ENCODE data around the gene CYP26B1.

CYP26B1 gene

DNA sequence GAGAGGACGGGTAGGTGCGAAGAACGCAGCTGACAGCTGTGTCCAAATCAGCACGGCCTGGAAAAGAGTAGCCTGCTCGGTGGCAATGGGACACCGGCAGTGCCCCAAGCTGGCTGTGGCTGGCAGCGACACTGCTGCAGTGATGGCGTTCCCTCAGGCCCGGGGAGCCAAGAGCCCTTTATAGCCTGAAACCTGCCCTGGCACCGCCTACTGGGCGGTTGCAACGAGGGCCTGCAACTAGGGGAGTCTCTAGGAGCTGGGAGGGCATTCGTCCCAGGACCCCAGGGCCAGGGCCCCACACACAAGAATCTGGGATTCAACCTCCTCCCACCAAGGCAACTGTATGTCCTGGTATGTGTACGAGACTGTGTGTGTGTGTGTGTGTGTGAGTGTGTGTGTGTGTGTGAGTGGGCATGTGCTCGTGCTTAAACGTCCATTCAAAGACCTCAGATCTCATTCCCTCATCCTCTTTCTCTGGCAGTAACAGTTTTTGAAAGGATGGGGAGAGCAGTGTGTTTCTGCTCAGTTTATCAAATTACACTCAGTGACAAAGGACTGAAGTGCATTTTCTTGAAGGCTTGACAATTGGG is 6.8 kb upstream of the CYP26B1 start:
- DNase-seq (ENCODE audit: low read depth in 2 of 2): no peak

DNA sequence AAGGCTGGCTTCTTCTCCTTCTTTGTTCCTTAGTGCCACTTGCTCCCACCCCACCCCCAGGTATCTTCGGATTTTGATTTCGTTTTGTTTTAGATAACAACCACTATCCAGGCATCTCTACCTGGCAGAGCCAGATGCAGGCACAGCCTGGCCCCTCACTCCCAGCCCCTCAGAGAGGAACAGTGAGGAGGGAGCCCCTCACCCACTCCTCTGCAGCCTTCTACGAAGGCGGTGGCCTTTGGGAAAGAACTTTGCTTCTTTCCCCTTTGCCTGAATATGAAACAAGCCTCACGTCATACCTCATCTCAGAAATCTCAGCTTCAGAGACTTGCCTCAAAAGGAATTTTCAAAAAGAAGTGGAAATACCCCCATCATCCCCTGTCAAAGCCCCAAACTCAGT is 6.3 kb upstream of the CYP26B1 start:
- no peak for DNase-seq (ENCODE audit: low read depth in 2 of 2)

DNA sequence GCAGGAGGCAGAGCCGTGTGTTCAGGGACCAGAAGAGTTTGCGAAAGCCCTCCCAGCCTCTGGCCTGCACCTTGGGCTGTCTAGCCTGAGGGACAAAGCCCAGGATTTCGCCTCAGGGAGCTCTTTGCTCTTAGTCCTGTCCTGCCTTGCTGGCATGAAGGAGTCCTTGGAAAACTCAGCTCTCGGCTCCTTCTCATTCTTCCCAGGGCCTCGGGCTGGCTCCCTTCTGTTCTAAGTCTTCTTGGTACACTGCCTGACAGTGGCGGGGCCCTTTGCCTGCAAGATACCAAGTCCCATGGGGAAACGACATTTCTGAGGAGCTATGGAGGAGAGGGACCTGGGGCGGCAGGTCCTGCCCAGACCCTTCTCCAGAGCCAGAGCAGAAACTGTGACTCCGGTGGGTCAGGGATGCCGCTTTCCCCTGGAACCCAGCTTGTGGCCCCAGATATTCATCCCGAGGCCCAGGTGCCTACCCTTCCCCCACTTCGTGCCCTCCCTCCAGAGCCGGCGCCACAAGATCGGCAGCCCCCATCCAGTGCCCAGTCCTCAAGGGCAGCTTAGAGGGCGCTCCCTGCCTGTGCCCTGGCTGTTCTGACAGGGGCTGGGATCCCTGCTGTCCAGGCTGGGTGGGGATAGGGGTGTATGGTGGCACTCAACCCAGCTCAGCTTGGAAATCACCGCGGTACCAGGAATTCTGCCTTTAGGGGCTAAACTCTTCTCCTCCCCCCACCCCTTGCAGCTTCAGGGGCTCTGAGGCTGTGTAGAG is 5.5 kb upstream of the CYP26B1 start:
- no peak for DNase-seq (ENCODE audit: low read depth in 2 of 2)

DNA sequence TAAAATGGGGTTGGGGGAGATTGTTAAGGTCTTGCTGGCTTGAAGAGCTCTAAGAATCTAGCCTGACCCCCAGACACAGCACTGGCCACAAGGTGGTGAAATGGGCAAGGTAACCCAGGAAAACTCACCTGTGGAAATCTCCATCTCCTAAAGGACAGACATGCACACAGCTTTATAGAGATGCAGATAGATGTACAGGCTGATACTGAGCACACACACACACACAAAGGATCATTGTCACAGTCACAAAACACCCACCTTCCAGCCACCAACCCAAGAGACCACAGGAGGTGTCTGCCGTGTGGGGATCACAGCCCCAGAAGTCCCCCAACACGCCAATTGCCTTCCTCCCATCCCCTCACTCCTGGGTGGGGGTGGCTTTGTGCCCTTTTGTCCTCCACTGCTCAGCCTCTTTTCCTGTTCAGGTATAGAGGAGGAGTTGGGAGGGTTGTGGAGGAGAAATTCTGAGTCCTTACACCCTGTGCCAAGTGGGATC is 3.2 kb upstream of the CYP26B1 start:
- DNase-seq (ENCODE audit: low read depth in 2 of 2): no peak

DNA sequence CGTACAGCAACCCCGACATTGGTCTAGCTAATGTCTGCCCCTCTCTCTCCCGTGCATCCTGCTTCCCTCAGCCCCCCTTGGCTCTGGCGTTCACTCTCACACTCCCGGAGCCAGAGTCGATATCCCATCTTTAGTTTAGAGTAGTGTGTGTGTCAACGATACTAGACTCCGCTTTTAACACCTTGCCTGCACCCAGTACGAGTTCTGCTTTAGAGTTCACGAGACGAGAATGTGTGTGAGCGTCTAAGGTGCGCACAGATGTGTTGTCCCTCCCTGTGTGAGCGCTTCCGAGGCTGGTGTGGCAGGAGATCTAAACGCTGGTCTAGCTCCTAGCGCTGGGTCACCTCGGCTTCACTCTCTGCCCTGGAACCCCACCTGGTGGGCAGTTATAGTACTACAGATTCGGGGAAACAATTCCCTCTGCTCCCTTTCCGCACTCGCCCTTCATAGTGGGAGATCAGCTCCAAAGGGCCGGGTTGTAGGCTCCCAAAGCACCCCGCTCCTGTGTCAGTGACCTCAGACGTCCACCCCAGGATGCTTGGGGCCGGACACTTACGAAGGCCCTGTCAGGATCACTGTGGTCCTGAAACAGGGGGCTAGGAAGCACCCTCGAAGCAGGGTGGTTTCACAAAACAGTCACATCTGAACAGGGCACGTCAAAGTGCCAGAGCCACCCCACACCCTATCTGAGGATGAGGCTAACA is 2.6 kb upstream of the CYP26B1 start:
- peak; percentile 62 to 65 for DNase-seq (ENCODE audit: low read depth in 2 of 2)

DNA sequence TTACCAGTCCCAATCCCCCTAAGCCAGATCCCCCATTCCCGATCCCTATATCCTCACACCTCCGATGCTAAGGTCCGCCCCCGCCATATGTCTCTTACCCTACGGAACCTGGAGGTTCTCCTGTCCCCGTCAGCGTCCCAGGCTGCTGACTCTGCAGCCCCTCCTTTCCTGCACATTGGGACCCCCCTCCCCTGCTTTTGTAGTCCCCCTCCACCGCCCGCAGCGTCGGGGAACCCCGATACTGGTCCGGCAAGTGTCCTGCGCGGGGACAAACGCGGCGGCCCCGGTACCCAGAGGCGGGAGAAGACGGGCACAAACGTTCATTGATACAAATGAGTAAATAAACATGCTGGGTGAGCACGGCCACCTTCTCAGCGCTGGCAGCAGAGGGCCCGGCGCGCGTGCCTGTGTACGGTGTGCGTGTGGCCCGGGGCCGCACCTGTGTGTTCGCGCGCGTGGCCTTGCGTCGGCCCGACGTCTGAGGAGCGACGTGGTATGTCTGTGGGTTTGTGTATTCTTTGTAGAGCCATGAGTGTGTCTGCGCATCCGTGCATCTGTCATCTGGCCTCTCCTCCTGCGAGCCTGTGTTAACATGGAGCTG is 2.0 kb upstream of the CYP26B1 start:
- DNase-seq (ENCODE audit: low read depth in 2 of 2): no peak

DNA sequence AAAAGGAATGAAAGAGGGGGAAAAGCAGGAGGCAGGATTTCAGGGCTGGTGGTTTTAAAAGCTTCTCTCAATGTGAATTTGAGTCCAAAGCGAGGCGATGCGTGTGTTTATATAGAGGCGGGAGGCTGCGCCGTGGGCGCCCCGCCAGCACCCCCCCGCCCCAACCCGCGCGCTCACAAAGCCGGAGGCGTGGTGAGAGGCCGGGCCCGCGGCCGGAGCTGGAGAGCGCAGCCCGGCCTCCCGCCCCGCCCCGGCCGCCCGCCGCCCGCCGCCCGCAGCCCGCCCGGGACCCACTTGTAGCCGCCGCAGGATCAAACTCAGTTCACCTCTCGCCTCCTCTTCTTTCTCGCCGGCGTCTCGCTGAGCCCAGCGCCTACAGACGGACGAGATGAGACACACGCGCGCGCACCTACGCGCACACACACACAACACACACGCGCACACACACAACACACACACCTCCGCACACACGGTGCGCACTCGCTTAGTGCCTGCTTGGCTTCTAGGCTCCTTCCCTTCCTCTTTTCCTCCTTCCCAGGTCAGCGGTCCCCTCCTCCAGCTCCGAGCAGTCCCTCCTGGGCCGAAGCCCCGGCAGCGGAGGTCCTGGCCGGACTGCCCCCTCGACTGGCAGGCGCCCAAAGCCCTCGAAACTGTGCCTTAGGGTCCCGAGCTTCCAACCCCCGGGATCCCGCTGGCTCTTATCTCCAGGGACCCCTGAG is 1.3 kb upstream of the CYP26B1 start:
- no peak for DNase-seq (ENCODE audit: low read depth in 2 of 2)

DNA sequence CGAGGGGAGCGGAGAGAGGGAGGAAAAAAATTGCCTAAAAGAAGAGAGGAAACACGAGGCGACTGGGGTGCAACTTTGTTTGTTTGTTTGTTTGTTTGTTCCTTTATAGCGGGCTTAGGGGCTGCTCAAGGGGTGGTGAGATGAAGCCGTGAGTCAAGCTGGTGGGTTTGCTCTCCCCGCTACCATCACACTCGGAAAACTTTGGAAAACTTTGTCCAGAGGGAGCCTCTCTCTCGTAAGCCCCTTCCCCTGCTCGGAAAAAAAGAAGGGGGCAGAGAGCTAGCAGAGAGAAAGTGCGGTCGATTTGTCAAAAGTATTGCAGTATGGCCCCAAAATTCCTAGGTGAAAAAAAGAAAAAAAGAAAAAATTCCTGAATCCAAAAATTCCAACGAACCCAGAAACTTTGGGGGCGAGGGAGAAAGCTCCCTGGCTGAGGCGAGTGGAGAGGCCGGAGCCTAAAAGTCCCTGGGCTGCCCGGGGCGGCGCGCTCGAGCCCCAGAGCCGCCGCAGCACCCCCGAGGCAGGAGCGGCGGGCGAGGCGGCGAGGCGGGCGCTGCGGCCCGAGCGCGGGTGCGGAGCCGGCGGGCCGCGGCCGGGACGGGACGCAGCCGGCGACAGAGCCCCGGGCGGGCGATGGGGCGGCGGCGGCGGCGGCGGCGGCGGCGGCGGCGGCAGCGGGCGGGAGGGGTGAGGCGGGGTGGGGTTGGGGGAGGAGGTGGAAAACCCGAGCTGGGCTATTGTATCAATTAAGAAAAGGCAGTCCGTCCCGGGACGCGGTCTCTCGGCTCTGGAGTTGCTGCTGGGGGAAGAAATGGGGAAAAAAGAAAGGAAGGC is 558 bp upstream of the CYP26B1 start:
- DNase-seq (ENCODE audit: low read depth in 2 of 2): no peak

DNA sequence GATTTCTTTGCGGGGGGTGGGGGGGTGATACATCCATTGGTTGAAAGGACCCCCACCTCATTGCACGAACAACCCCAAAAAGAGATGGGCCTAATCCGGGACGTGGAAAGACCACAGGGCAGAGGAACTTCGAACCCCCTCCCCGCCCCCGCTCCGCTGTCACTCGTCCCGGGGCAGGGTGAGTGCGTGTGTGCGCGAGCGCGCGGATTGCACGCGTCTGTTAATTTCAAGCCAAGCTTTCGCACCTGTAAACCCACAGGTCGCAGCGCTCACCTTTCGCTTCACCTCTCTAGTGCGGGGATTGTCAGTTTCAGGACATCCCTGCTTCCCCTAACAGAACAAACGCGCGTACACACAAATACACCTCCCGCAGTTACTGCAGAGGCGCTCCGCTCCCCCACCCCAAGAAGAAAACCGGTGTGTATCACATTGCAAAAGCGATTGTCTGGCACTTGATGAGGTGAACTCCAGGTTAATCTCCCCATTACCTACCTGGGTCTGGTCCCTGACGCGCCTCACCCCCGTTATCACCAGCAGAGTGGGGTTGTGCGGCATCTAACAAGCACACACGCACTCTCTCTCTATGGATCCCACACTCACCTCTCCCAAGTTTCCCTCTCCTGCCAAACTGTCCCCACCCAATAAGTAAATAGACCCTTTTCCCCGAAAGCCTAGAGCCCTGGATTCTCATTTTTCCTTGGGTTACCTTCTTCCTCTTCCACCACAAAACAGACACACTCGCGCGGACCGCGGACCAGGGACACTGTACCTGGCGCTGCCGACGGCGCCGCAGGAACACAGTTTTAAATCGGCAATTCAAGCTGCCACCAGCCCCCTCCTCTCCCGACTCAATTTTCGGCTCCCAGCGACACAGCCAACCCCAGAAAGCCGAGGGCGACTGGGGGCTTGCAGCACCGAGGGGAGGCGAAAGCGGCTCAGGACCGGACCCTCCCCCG is 1.0 kb downstream of the CYP26B1 start:
- no peak for DNase-seq (ENCODE audit: low read depth in 2 of 2)

DNA sequence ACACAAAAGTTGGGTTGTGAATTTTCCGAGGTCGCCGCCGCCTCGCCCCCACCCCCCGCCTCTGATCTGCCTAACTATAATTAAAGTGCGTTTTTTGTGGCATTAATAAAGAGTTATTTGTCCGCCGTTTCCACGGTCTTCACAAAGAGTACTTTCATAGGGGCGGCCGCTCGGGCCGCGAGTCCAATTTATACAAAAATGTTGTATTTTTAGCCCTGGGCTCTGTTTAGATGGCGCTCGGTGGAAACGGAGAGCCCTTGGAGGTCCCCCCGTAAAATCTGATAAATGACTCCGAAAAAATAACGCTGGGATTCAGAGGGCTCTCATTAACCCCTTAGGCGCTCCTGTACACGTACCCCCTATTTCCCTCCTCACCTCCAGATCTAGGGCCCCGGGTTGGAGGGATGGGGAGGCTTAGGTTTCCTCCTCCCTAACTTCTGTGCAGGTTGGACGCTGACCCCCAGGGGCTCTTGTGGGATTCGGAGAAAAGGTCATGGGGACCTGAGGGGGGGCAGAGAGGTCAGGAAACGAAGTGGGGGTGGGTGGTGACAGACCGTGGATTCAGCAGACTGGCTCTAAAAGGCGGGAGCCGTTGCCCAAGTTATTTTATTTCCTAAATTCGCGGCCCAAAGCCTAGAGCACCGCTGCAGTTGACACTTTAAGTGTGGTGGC is 1.9 kb downstream of the CYP26B1 start:
- no peak for DNase-seq (ENCODE audit: low read depth in 2 of 2)

DNA sequence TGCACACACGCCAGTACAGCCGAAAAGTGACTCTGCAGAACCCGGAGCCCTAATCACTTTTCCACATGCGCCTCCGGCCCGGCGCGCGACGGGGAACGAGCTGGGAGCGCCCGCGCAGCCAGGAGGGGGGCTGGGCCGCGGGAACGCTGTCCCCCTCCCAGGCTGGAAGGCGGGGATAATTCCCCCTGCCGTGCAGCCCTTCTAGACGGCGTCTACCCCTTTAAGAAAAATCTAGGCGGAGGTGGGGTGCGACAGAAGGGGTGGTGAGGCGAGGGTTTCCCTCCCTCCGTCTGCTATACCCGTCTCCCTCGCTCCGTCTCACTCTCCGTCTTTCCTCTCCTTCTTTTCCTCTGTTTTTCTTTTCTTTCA is 2.4 kb downstream of the CYP26B1 start:
- DNase-seq (ENCODE audit: low read depth in 2 of 2): no peak

DNA sequence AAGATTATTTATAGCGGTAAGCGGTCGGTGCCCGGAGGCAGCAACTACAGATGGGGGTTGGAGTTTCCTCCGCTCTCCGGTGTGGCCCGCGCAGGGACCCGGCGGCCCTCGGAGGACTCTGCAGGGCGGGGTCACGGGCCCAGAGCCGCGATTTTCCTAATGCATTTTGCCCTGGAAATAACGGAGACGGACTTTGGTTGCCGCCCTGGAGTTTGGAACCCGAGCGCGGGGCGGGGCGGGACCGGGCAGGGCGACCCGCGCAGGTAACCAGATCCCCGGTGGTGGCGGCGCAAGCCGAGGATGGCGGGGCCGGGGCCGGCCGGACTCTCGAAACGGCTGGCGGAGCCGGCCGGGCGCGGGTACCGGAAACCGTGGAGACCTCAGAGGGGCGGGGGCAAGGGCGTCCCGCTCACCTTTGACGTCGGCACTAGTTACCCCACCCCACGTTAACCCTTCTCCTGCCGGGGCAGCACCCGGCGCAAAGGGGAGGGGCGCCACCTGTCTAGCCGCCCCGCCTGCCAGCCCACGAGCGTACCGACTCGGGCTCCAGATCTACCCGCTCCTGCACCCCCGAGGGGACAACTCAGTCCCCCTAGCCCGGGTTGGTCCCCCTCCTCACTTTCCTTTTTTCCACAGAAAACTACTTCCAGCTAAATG is 2.9 kb downstream of the CYP26B1 start:
- DNase-seq (ENCODE audit: low read depth in 2 of 2): no peak

DNA sequence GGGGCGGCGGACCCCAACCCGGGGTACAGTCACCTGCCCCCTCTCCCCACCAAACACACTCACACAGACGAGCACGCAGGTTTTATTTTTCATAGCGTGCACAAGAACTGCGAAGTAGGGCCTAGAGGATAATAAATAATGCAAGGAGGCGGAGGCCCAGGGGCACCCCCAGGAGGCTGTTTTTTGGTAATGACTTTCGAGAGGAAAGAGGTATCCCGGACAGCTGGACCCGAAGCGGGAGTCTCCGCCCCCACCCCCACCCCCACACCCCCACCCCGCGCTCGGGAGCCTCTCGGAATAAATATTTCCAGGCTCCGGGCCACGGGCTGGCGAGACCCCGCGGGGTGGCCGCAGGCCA is 3.4 kb downstream of the CYP26B1 start:
- no peak for DNase-seq (ENCODE audit: low read depth in 2 of 2)

DNA sequence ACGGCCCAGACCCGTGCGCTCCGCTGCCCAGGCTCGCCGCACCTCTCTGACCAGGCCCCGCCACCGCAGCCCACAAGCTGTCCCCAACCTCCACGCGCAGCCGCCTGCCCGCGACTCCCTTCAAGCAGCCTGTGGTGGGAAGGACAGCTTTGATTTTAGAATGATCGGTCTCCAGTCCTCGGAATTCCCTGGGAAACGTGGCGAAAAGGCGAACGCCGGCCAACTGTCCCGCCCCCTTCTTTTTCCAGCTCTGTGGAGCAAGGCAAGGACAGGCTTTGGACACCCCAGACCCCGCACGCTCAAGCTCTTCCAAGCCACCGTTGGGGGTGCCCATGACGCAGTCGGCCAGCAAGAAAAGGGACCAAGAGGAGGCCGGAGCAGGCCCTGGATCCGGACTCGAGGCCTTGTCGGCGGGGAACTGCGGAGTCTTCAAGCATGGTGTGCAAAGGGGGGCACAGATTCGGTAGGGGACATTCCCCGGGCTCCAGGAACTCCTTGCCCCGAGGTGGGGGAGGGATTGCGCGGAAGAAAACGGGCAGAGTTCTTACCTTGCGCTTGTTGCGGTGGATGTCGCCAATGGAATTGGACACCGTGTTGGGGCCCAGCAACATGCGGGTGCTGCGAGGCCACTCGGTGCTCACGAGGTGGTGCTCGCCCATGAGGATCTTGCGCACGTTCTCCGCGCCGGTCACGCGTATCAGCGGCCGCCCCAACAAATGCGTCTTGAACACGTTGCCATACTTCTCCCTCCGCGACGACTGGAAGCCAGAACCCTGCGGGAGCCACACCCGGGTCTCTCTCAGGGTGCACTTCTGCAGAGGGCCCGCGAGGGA is 4.0 kb downstream of the CYP26B1 start:
- no peak for DNase-seq (ENCODE audit: low read depth in 2 of 2)

DNA sequence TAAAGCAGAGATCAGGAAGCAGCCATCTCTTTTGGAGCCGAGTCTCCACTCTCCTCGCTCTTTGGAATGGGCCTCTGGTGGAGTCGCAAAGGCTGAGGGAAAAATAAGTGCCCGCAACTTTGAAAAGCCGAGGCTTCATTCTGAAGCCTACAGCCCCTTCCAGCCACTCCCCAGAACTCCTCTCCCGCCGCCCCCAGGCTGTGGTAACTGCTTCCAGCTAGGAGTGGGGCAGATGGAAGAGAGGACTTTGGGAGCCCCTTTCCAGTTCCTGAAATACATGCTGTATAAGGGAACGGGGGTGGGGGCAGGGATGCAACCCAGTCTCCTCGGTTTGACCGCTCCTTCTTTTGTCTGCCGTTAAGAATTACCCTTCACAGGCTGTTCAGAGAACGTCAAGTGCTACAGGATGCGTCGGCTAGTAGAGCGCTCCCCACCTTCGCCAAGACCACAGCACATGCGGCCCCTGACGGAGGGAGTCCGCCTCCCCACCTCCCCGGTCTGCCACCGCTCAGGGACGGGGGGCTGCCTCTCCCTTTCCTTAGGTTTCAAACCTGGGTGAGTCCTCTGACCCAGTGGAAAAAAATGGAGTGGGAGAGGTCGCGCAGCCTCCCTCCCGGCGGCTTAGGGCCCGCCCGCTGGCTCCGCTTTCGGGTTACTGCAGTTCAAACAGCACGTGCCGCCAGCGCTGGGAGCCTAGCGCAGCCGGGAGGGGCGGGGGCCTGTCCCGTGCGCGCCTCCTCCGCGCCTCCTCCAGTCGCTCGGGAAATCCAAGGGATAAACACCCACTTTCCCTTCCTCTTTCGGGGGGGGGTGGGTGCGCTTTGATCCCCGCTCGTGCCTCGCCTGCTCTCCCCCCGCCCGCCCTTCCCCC is 4.9 kb downstream of the CYP26B1 start:
- no peak for DNase-seq (ENCODE audit: low read depth in 2 of 2)

DNA sequence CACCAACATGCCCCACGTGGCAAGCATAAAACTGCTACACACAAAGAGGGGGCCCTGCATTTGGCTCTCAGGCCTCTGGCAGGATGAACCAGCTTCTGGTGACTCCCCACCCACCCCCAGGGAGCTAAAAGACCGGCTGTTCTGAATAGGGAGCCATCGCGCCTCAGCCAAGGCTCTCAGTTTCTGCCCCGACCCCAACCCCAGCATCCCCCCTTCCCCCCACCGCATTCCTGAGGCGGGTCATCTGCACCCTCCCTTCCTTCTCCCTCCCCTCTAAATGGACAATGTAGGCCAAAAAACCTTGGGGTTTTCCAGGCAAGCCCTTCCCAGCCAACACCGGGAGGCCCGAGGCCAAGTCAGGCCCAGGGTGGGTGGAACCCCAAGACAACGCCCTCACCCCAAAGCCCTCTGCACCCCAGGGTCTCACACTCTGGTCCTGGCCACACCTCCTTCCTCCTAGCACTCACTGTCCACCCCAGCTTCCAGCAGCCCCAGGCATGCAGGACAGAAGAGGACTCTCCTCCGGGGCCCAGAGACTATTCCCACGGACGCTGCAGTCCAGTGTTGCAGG is 5.7 kb downstream of the CYP26B1 start:
- DNase-seq (ENCODE audit: low read depth in 2 of 2): no peak

All from stimulated activated CD4-positive, alpha-beta T cell treated with anti-CD3 and anti-CD28 coated beads, Interleukin-4, amount 100 ng/mL, for 48 hours (primary cell).